Thoracic aorta (tissue), 2 donors: ENCODE results near the gene CCNL2. TPM values are rescaled to one million over a fixed set of nuclear protein-coding genes. Genes with fewer than 3 reads are reported as not detected.
"Not testable (repeated sequence)": the region's sequence is repeated elsewhere in the genome, so short reads cannot be mapped to it uniquely, and the experiment has no call there.

Experiments used
- ATAC-seq: fragments of 150-250 bp; one replicate; pipeline ENCODE4 v1.8.0; 2017; ENCODE audit warnings: low read depth; ENCODE audit not compliant: insufficient number of reproducible peaks, low FRiP score
- DNase-seq: peaks from one replicate; pipeline ENCODE4 v3.0.0-alpha.2; 2020; ENCODE audit warnings: low spot score
- H3K27ac ChIP-seq, 2 donors: fragments of 200-600 bp; sonication (generic); 1 replicate in 1 of 2; 2 replicates in 1 of 2; pipeline ENCODE4 v1.5.1; 2016; ENCODE audit warnings: mild to moderate bottlenecking in 2 of 2, moderate library complexity in 2 of 2
- H3K27me3 ChIP-seq: fragments of 200-600 bp; sonication (generic); replicated peaks from 2 replicates; pipeline ENCODE4 v1.6.0; 2016; ENCODE audit warnings: mild to moderate bottlenecking; ENCODE audit not compliant: insufficient read depth
- H3K36me3 ChIP-seq: fragments of 200-600 bp; sonication (generic); one replicate; pipeline ENCODE4 v1.5.1; 2016
- H3K4me1 ChIP-seq, 2 donors: fragments of 200-600 bp; sonication (generic); 1 replicate in 1 of 2; 2 replicates in 1 of 2; pipeline versions ENCODE4 v1.5.1 to v1.6.0; 2016; ENCODE audit warnings: low read depth in 2 of 2, mild to moderate bottlenecking in 1 of 2; ENCODE audit not compliant: control insufficient read depth in 1 of 2
- H3K4me3 ChIP-seq: fragments of 200-600 bp; sonication (generic); 2 replicates; pipeline ENCODE4 v1.5.1; 2016; ENCODE audit warnings: mild to moderate bottlenecking
- H3K9me3 ChIP-seq: fragments of 200-600 bp; sonication (generic); 2 replicates; pipeline ENCODE4 v1.5.1; 2016
- total RNA-seq, 2 donors: library from RNA; depleted of rRNA; stranded (reverse); fragments of >200 nt; gene quantifications; one replicate each; pipeline versions ENCODE4 v1.1.0 to v1.2.3, GENCODE V29; 2016
- TF ChIP-seq, protein P1 (sequence below): fragments of 200-600 bp; sonication (generic); IDR thresholded peaks from one replicate; pipeline ENCODE4 v1.5.1; 2019; ENCODE audit warnings: antibody characterized with exemption

Gene CCNL2
- total RNA-seq, 2 donors from 2014 or later = 214 to 313 TPM

DNA sequence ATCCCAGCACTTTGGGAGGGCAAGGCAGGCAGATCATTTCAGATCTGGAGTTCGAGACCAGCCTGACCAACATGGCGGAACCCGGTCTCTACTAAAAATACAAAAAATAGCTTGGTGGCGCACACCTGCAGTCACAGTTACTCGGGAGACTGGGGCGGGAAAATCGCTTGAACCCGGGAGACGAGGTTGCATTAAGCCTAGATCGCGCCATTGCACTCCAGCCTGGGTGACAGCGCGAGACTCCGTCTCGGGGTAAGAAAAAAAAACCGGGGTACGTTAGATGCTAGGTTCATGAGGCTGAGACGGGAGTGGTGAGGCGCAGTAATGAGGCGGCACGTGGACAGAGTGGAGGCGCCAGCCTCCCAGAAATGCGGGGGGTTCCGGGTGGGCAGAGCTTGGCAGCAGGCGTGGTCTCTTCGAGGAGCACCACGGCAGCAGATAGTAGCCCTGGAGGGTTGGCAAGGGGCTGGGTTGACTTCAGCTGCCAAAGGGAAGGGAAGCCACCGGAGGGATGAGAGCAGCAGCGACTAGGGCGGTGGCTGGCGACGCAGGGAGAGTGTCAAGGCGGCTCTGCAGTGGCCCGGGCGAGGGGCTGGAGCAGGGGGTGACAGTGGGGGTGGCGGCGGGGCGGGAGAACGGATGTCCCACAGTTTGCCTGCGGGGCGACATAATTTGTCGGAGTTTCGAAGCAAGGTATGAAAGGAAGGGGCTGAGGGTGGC lies 7.1 kb upstream of the CCNL2 start:
- peak overlapping the region; percentile 100 for H3K4me3 ChIP-seq
- DNase-seq (no peak), ATAC-seq (no peak)
- H3K27me3 ChIP-seq = no peaks in the 10 kb centered on the region
- H3K4me1 ChIP-seq = peaks cover 15 to 37% of the 10 kb centered on the region in 2 donors
- H3K36me3 ChIP-seq = peaks cover 37% of the 10 kb centered on the region
- TF ChIP-seq, protein P1, sequence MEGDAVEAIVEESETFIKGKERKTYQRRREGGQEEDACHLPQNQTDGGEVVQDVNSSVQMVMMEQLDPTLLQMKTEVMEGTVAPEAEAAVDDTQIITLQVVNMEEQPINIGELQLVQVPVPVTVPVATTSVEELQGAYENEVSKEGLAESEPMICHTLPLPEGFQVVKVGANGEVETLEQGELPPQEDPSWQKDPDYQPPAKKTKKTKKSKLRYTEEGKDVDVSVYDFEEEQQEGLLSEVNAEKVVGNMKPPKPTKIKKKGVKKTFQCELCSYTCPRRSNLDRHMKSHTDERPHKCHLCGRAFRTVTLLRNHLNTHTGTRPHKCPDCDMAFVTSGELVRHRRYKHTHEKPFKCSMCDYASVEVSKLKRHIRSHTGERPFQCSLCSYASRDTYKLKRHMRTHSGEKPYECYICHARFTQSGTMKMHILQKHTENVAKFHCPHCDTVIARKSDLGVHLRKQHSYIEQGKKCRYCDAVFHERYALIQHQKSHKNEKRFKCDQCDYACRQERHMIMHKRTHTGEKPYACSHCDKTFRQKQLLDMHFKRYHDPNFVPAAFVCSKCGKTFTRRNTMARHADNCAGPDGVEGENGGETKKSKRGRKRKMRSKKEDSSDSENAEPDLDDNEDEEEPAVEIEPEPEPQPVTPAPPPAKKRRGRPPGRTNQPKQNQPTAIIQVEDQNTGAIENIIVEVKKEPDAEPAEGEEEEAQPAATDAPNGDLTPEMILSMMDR = no peak
- peak overlapping the region; percentile 82 to 84 for H3K27ac ChIP-seq
- H3K9me3 ChIP-seq = no peaks in the 10 kb centered on the region

DNA sequence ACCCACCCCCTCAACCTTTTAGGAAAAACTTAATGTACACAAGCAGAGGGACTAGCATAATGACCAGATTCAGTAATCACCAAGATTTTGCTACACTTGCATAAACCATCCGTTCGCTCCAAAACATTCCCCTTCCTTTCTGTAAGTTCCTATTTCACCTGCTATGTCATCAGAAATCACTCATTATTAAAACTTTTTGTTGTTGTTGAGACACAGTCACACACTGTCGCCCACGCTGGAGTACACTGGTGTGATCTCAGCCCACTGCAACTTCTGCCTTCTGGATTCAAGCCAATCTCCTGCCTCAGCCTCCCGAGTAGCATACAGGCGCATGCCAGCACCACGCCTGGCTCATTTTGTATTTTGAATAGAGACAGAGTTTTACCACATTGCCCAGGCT lies 4.5 kb upstream of the CCNL2 start:
- no peak overlapping the region for H3K4me3 ChIP-seq
- ATAC-seq (no peak), DNase-seq (no peak)
- no peak overlapping the region for H3K27ac ChIP-seq
- H3K9me3 ChIP-seq = no peaks in the 10 kb centered on the region
- peaks cover 39% of the 10 kb centered on the region for H3K36me3 ChIP-seq
- TF ChIP-seq, protein P1 = no peak
- H3K27me3 ChIP-seq = no peaks in the 10 kb centered on the region
- peaks cover 25 to 46% of the 10 kb centered on the region in 2 donors for H3K4me1 ChIP-seq

DNA sequence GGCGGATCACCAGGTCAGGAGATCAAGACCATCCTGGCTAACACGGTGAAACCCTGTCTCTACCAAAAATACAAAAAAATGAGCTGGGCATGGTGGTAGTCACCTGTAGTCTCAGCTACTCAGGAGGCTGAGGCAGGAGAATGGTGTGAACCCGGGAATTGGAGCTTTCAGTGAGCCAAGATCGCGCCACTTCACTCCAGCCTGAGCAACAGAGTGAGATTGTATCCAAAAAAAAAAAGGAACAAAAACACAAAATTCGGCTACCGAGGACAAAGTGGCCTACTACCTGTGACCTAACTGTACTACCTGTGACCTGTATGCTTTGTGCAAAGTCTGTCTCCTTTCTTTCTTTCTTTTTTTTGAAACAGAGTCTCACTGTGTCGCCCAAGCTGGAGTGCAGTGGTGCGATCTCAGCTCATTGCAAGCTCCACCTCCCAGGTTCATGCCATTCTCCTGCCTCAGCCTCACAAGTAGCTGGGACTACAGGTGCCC lies 3.8 kb upstream of the CCNL2 start:
- H3K27me3 ChIP-seq, H3K4me3 ChIP-seq, ATAC-seq, DNase-seq, H3K27ac ChIP-seq, H3K9me3 ChIP-seq: not testable (repeated sequence)
- peaks cover 25 to 44% of the 10 kb centered on the region in 2 donors for H3K4me1 ChIP-seq
- peaks cover 39% of the 10 kb centered on the region for H3K36me3 ChIP-seq

DNA sequence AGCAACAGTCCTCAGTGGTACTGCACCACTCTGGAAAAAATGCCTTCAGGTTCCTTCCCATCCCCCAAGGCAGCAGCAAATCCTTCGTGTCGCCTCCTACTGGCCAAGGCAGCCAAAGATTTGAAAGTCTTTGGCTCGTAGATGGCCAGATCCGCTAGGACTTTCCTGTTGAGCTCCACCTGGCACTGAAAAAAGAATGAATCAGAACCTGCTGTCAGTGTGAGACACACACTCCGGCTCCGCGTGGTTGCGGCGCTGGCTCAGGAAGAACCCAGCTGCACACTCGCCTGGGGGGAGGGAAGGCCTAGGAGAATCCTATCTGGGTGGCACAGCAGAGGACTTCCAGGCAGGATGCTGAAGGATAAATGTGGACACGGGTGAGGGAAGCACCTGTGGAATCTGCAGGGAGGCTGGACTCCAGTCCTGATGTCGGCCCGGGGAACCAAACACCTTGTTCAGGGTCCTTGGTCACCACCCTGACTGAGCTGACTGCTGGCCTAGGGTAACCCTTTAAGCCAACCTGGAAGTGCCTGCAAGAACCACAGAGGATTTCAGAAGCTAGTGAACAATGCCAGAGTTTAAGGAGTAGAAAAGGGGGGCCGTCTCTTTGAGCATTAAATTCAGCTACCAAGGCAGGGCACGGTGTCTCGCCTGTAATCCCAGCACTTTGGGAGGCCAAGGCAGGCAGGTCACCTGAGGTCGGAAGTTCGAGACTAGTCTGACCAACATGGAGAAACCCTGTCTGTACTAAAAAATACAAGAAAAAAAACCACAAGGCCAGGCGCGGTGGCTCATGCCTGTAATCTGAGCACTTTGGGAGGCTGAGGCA lies 3.2 kb upstream of the CCNL2 start:
- TF ChIP-seq, protein P1 = peak; percentile 16
- no peaks in the 10 kb centered on the region for H3K27me3 ChIP-seq
- H3K36me3 ChIP-seq = peaks cover 45% of the 10 kb centered on the region
- no peak overlapping the region for H3K4me3 ChIP-seq
- DNase-seq = no peak
- no peaks in the 10 kb centered on the region for H3K9me3 ChIP-seq
- H3K4me1 ChIP-seq = peaks cover 28 to 47% of the 10 kb centered on the region in 2 donors
- no peak overlapping the region for H3K27ac ChIP-seq
- ATAC-seq = no peak

DNA sequence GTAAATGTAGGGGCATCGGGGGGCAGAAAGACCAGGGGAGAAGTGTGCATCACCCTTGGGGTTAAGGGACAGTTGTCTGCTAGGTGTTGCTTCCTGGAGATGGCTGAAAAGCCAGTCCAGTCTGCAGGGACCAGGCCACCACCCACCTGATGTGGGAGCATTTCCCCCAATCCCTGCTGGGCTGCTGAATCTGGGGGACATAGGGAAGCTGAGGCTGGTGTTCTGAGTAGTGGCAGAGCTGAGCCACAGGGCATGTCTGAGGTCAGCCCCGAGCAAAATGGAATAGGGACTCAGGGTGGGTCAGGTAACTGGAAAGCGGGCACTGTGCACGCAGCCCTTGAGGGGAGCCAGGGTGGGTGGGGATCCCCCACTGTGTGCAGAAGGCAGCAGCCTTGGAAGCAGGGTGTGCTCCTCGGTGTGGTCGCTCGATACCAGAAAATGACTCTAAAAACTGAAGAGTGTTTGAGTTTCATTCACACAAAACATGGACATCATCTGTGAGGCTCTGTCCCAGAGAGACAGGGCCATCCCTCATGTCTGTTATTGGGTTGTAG lies 2.4 kb upstream of the CCNL2 start:
- Histone ChIP-seq H3K27ac (no peak overlapping the region), H3K9me3 (no peaks in the 10 kb centered on the region), H3K27me3 (no peaks in the 10 kb centered on the region), H3K36me3 (peaks cover 47% of the 10 kb centered on the region), H3K4me1 (peaks cover 28 to 51% of the 10 kb centered on the region in 2 donors), H3K4me3 (no peak overlapping the region)
- no peak for DNase-seq
- ATAC-seq = no peak
- TF ChIP-seq, protein P1 = no peak
